A172 (cell line): ENCODE measurements around the gene ERN1. TPM values are rescaled to one million over a fixed set of nuclear protein-coding genes. Genes with fewer than 3 reads are reported as not detected.

Experiments
- DNase-seq: peaks from one replicate; pipeline ENCODE4 v3.0.0-alpha.2; 2015; ENCODE audit warnings: low spot score
- total RNA-seq: library from RNA; depleted of rRNA; stranded (reverse); fragments of >200 nt; shearing (Covaris generic); gene quantifications from 2 replicates; pipeline ENCODE4 v1.2.3, GENCODE V29; 2014

Gene ERN1
- total RNA-seq, 1 experiment from 2014 or later, result 2.1 TPM

DNA sequence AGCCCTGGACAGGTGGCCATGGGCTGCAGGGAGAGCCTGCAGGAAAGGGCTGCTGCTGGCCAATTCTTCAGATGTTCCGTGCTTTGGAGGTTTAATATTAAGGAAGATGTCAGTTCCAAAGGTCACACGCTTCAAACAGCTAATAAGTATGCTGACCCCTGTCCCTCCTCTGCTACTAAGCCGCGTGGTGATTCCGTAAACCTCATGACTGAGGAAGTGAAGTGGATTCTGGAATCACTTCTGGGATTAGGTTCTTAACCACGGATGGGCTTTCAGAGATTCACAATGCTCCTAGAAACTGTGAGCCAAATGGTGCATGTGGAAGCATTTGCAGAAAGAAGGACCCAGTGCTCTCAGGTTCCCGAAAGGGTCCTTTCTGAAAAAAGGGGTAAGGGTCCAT is 28.5 kb upstream of the ERN1 start:
- no peak for DNase-seq

DNA sequence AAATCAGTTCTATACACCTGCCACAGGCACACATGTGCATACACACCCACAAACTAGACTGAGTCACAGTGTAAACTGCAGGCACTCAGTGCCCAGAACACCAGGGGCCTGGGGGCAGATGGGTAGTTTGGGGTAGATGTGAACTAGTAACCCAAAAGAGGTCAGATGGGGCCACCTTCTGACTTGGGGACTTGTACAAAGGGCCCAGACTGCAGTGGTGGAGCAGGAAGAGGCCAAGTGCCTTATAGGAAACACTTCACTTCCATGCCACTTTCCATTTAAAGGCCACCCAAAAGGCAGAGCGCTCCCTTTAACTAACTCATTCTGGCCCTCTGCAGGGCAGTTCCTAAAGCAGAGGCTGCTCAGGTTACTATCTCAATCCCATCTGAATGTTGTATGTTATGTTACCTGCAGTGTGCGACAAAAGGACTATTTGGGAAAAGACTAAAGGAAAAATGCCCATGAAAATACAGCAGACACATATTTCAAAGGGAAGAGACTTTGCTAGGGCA is 27.8 kb upstream of the ERN1 start:
- no peak for DNase-seq

DNA sequence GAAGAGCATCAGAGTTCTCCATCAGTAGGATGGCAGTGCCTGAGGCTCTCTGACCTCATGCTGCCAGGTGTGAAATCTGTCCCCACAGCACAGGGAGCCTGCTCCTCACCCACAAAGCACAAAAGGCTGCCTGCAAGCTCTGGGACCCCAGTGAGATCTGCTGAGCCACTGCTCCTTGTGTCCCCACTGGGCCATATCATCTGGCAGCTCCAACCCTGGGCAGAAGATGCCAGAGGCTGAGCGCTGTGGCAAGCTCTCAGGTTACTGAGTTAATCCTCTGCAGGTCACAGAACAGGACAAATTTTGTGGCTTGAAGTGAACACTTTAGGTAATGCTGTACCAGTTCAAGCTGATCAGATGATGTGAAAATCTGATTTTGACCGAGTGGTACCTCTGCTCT is 26.7 kb upstream of the ERN1 start:
- no peak for DNase-seq

DNA sequence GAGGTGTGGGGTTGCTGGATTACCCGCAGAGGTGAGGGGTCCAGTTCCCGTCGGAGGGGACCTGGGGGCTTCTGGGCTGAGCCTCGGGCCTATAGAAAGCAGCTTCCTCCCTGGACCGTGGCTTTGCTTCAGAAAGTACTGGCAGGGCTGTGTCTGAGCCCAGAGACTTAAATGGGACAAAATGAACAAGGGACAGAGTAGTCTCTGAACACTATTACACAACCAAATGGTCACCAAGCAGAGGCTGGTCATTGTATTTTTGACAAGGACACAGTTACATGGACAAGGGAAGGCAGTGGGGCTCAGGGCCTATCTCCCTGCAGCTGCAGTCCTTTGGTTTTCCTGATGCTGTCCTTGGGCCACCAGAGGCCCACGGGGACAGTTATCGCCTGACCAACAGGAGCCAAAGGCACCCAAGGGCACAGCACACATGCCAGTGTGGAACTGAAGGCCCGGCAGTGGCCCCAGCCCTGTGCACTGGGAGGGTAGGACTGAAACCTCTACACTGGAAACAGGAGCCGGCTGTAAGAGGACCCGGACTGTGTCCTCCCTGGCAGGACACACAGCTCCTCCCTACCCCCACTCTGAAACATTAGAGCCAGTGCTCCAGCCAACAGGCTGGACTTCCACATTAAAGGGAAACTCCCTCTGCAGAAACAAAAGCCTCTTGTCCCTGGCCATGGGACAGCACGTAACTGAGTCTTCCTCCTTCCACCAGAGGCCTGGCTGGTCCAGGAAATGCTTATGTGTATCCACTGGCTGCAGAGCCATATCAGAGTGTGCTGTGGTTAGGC is 26.0 kb upstream of the ERN1 start:
- no peak for DNase-seq

DNA sequence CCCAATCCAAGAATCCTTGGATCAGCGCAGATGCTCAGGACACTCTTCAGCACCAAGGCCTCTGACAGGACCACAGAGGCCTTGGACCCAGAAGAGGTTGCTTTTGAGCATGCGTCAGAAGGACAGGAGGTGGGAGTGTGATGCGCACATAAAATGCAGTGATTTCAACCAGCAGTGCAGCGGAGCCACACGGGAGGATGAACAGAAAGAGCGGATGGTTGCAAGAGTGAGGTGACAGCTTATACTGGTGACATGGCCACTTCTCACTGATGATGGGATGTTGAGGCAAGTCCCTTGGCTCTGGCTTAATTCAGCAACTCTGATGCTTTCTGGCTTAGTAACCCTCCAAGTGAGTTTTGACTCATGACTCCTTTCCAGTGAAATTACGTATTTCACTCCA is 25.2 kb upstream of the ERN1 start:
- no peak for DNase-seq

DNA sequence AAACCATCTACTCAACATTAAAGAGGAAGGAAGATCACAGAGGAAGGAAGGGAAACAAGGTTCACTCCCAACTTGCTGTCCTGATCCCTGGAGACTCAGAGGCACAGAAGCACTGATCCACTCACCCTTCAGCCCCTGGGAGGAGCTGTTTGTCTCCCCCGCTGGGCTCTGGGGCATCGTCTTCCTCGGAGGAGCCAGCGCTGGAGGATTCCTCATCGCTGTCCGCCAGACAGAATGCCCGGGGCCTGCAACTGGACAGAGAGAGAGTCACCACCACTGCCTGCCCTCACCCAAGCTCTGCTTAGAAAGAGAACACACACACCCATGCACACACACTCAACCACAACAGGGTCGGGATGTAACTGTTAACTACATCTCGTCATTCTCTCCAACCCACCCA is 24.8 kb upstream of the ERN1 start:
- DNase-seq, result no peak

DNA sequence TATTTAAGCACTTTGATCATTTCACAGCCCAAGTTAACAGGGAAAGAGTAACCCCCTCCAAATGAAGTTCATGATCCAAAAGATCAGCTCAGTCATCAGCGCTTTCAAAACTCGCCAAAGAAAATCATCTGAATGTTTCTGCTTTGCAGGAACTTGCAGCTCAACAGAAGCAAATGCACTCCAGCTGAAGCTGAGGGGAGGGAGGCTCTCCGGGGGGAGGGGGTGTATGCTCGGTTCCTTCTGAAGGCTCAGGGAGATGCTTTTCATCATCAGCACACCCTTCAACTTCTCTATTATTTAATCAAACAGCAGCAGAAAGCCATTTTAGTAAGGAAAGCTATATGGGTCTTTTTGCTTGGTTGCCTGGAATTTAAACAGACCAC is 24.4 kb upstream of the ERN1 start:
- no peak for DNase-seq

DNA sequence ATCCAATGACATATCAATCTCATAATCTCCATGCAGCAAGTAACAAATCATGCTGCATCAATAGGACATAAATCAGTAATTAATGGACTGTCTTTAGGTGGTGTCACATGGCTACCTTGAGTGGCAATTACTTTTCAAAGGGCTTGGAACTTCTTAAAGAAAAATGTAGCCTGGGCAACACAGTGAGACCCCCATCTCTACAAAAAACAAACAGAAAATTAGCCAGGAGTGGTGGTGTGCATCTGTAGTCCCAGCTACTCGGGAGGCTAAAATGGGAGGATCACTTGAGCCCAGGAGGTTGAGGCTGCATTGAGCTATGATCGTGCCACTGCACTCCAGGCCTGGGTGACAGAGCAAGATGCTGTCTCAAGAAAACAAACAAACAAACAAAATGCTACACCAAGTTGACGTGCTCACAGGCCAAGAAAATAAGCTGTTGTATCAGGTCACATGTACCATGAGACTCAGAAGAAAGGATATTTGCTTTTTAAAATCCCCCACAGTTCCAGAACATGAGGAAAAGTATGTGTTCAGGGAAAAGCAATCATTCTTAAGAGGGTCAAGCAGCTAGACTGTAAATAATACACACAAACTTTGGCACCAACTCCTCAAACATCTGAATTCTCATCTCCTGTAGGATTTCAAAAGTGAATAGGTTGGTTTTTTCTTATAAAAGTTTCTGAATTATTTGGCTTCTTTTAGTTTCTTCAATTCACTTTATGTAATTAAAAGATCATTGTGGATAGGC is 23.8 kb upstream of the ERN1 start:
- DNase-seq, result no peak

DNA sequence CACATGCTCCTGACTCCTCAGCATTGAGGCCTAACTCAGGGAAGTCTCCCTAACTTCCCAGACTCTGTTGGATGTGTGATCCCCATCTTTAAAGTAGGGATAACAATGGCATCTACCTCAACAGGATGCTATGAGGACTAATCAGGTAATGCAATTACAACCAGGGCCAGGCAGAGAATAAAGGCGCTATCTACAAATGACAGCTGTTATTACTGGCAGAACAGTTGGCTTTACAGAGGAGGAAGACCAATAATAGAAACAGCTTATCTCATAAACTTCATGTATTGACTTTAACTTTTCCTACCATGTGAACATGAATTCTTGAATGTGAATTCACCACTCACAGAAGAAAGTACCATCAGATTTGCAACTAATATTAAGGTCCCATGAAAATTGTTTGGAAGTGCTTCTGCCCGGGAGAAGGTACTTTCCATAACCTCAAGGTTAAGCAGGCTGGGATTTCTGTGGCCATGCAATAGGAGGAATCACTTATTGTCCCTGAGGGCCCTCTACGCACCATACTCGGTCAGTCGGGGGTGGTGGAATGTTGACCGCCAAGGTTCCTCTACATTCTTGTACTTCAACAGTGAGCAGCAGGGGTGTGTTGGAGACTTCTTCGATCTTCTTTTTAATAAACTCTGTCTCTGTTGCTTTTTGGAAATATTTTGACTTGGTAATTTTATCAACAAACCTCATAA is 22.6 kb upstream of the ERN1 start:
- DNase-seq, result no peak

DNA sequence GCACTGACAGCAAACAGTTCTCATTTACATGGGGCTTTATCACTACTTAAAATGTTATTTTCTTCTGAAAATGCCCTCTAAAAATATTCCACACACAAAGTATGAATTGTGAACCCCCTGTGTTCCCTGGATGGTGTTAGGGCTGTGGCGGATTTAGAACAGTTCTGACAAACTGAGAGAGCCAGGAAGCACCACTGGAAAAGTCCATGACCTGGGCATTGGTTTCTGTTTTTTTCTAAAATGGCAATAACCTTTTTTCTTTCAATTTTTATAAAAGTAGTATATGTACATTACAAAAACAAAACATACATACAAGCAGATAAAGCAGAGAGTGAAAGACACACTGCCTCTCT is 21.0 kb upstream of the ERN1 start:
- DNase-seq, result no peak

DNA sequence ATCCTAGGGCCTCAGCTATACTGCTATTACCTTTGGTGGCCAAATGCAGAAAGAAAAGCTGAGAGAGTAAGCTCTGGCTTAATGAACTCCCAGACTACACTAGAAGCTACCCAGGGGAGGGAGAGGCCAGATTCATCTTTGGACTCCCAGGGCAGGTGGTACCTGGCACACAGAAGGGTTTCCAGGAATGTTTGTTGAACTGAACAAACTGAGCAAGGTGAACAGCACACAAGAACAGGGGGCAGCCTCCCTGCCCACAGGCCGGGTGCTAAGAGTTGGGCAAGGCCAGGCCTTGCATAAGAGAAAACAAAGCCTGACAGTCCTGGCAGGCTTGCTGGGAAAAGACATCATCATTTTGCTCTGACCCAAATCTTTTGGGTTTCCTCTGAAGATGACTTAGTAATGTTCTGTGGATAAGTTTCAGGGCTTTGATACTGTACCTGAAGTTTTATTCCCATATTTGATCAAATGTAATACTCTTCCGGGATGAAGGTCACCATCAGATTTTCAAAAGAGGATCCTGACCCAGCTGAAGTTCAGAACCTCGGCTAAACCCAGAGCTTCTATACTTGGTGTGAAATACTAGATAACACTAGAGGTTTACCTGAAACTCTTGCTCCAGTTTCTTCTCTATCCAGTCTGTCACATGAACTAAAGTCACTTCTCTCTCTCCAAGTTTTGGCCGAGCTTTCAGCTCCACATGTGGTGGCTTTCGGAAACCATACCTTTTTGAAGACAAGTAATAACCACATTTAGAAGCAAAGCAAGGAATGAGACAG is 20.5 kb upstream of the ERN1 start:
- DNase-seq, result no peak

DNA sequence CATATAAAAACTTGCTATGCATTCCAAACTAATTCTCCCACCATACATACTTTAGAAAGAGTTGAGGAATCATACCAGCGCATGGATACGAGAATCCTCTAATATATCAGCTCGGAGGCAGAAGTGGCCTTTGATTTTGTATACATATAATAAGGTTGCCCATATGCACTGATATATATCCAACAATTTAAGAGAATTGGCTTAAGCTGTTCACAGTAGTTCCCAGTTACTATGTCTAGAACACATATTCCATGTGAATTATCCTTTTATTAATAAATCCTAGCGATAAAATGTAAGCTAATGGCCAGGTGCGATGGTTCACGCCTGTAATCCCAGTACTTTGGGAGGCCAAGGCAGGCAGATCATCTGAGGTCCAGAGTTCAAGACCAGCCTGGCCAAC is 19.3 kb upstream of the ERN1 start:
- DNase-seq, result no peak

DNA sequence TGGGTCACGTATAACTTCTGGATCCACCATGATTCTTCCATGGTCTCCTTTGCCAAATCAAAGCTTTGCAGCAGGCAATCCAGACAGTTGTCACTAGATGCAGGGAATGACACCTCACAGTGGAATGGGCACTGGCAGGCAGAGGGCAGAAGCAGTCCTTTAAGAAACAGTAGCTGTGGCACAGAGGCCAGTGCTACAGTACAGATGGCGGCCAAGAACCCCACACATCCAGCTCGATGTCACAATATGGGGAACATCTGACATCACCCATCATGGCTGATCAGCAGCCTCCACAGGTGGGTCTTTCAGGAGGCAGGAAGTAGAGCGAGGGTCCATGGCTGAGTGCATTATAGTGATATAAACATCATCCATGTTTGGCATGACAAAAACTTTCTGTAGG is 18.8 kb upstream of the ERN1 start:
- no peak for DNase-seq

DNA sequence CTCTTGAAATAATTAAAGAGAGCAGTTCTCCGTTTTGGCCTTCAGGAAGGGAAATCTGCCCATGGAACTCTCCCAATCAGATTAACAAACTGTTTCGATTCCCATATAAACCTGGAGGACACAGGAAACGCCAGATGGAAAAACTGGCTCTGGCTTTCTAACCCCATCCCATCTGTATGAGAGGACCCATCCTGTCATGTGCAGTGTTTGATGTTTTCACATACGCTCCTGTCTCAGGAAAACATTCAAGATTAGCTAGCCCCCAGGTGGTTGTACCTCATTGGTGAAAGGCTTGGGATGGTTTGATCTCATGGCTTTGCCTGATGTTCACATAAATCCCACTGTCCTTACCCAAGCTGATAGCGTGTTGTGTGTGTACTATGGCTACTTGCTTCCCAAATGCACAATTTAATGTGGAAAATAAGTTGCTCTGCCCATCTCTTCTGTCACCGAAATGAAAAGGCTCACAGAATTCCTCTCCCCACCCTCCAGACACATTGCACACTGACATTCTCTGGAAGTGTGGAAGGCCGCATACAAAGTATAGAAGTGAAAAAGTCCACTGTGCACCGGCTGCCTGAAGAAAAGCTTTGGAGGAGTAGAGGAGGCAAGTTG is 18.2 kb upstream of the ERN1 start:
- no peak for DNase-seq

DNA sequence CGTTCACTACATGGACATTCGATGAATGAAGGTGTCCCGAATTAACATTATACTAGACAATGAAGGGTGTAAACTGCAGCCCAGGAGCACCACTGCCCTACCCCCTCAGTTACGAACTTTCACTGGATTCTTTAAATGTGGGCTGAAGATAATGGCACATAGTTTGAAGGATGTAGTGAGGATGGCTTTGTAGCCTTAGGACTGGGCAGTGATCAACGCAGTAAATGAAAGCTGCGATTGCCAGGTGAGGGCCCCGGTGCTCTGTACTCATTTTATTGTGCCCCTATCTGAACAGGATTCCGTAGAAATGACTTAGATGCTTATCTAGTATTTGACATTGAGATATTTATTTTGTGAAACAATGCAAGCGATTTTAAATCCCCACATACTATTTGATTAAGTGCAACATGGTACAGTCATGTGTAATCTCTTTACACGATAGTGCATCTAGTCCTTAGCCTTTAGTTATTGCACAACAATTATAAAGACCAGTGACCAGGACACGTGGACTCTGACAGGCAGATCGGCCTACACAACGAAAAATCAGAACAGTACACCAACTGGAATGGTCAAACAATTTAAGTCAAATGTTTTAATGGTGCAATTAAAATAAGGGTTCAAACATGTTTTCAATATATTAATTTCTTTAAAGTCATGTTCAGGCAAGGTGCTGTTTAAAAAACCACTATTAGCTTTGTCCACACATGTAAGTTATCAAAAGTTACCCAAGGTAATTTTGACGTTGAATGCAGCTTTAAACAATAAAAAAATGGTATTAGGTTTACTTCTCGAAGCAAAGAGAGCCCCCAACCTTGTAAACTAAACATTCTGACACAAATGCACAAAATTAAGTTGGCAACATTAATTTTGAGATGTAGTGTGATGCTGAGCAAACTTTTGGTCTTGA is 17.4 kb upstream of the ERN1 start:
- DNase-seq, result no peak

DNA sequence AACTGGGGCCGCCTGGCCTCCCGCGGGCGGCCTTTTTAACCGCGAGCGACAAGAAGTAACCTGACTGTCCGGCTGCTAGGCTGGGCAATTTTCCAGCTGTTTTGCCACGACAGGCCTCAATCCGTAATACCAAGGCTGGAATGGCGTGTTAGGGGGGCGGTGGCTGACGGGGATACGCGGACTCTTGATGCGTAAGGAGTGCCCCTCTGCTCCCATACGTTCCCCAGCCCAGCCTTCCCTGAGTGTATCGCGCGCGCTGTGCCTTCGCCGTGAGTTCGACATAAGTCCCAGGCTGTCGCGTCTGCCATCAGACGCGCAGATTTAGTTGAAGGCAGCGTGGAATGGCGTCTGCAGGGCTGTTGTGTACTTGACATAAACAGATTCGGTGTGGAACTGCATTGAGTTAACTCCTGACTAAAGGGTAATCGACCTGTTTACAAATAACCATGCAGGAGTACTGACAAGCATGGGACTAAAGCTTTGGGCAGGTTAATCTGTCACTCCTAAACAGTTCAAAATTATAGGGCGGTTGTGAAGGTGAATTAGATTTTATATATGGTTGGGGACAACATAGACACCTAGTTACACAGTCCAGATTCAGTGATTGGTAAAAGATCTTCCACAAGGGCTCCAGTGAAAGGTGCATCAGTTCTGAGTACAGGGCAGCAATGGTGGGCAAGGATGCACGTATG is 16.6 kb upstream of the ERN1 start:
- DNase-seq, result peak; percentile 32

DNA sequence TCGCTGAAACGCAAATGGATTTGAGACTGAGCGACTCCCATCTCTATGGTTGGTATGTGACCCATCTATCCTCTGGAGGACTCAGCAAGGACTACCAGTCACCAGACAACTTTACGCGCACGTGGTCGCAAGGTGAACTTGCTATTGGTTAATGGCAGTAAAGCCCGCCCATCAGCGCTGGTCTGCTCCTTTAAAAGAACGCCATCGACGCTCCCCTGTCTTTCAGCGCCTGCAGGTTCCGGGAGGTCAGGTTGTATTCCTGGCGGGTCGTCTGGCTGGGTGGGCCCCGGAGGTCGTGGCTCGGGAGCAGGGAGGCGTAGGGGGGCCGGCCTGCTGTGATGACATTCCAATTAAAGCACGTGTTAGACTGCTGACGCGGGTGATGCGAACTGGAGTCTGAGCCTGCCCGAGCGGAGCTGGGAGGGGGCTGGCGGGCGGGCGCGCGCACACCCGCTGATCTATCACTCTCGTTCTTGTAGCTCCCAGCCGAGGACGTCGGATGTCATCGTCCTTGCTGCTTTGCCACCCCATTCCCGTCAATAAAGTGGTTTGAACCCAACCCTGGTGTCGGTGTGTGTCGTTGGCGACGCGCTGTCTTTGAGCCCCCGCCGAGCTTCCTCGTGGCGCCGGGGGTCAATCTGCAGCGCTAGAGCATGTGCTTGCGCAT is 15.9 kb upstream of the ERN1 start:
- DNase-seq, result peak; percentile 100

DNA sequence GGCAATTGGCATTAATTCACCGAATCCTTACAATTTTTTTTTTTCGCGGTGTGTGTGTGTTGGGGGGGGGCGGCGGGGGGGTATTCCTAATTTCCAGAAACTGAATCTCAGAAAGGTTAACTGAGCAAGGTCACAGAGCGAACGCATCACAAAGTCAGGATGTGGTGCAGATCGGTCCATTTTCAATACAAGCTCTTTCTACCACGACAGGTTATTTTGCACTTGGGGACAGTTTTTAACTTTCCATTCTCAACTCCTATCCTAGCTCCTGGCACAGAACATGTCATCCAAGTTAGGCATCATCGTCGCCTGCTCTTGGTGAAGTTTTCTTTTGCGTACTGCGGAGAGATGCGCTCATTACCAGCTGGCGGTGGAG is 15.4 kb upstream of the ERN1 start:
- no peak for DNase-seq

DNA sequence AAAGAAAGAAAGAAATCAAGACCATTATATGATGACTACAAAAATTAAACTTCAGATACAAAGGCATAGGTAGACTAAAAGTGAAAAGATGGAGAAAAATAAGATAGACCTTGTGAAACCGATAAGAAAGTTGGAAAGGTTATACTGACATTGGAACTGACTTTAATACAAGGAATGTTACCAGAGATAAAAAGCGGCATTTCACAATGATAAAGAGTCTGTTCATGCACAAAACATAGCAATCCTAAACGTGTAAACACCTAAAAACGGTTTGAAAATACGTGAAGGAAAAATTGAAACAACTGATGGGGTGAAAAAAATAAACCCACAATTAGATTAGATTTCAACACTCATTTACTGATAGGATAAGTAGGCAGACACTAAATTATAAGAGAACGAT is 9.6 kb upstream of the ERN1 start:
- DNase-seq, result no peak
